Sigmoid colon (tissue), 7 donors: ENCODE data around the gene MSANTD3. TPM values are rescaled to one million over a fixed set of nuclear protein-coding genes. Genes with fewer than 3 reads are reported as not detected.

Experiments used
- DNase-seq: peaks from one replicate; pipeline ENCODE4 v3.0.0-alpha.2; 2019
- H3K27ac ChIP-seq, 4 donors: fragments of 200-600 bp; sonication (generic); one replicate each; pipeline ENCODE4 v1.5.1; 2016 to 2019; ENCODE audit warnings: mild to moderate bottlenecking in 1 of 4
- H3K27me3 ChIP-seq, 3 donors: fragments of 200-600 bp; sonication (generic); one replicate each; pipeline ENCODE4 v1.5.1; 2019; ENCODE audit warnings: mild to moderate bottlenecking in 1 of 3
- H3K36me3 ChIP-seq, 4 donors: fragments of 200-600 bp; sonication (generic); one replicate each; pipeline ENCODE4 v1.5.1; 2016 to 2019
- H3K4me1 ChIP-seq, 4 donors: fragments of 200-600 bp; sonication (generic); one replicate each; pipeline ENCODE4 v1.5.1; 2017 to 2019
- H3K4me3 ChIP-seq, 4 donors: fragments of 200-600 bp; sonication (generic); one replicate each; pipeline ENCODE4 v1.5.1; 2017 to 2019; ENCODE audit warnings: mild to moderate bottlenecking in 2 of 4, moderate library complexity in 1 of 4
- H3K9me3 ChIP-seq, 4 donors: fragments of 200-600 bp in 3 of 4; sonication (generic) in 3 of 4; one replicate each; pipeline versions ENCODE4 v1.5.1 to v1.6.1; 2013 to 2019
- EP300 ChIP-seq, 4 donors: sonication (generic); formaldehyde crosslinking; IDR thresholded peaks; one replicate each; pipeline ENCODE4 v1.6.1; 2017; ENCODE audit warnings: antibody characterized with exemption in 4 of 4
- POLR2A ChIP-seq, 2 donors: fragments of 450-650 bp; IDR thresholded peaks; one replicate each; pipeline ENCODE4 v1.6.1; 2016; ENCODE audit warnings: antibody characterized with exemption in 2 of 2, mild to moderate bottlenecking in 2 of 2, moderate library complexity in 2 of 2
- POLR2AphosphoS5 ChIP-seq, 4 donors: sonication (generic); formaldehyde crosslinking; IDR thresholded peaks; one replicate each; pipeline ENCODE4 v1.6.1; 2017; ENCODE audit warnings: antibody characterized with exemption in 4 of 4
- WGBS, 2 donors: extraction: QIAGEN DNeasy Blood & Tissue Kit; methylation state at CpG; one replicate each; pipeline ENCODE4 v1.1.7; 2013; 5-methylcytosine and 5-hydroxymethylcytosine counted together
- intact Hi-C: fragments of 100-400 bp; cut with DNase I; formaldehyde crosslinking; loops from one replicate; pipeline ENCODE4 v1.15.1; 2023
- polyA plus RNA-seq, 3 donors: library from polyadenylated mRNA; stranded (reverse); fragments of 200-250 nt; gene quantifications; one replicate each; pipeline ENCODE4 v1.2.3, GENCODE V29; 2013
- total RNA-seq, 4 donors: library from RNA; depleted of rRNA; stranded (reverse); fragments of >200 nt; gene quantifications; one replicate each; pipeline ENCODE4 v1.1.0, GENCODE V29; 2016
- TF ChIP-seq, protein P1 (sequence below), 4 experiments: fragments of 450-650 bp in 3 of 4; fragments of 200-600 bp in 1 of 4; IDR thresholded peaks; one replicate each; pipeline ENCODE4 v1.5.1; 2016 to 2019; ENCODE audit warnings: antibody characterized with exemption in 4 of 4, mild to moderate bottlenecking in 3 of 4, moderate library complexity in 2 of 4
- donor health status: healthy with polysubstance abuse.
- donor health status: Bipolar disorder and iron deficiency.
- donor health status: healthy.

MSANTD3 gene
- total and polyA plus RNA-seq, 7 donors, result 9.2 to 41.8 (median 25.2) TPM

DNA sequence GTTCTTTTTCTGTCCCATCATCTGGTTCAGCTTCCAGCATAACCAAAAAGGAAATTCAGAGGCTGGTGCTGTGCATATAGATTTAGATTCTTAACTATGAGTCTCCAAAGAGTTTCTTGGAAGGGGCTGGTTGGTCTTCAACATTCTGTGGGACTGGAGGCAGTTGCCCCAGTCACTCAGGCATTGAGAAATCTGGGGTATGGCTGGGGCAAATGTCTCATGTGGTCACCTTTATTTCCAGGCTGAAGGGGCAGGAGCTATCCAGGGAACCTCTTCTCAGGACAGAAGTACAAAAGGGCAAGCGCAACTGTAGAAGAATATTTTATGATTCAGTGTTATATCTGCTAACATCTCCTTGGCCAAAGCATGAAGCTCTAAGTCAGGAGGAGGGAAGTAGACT is 30.6 kb downstream of the MSANTD3 start:
- peaks cover 3 to 10% (median 9%) of the 10 kb centered on the region in 4 donors for H3K36me3 ChIP-seq
- no peaks in the 10 kb centered on the region for H3K4me1 ChIP-seq
- DNase-seq, result no peak
- no peaks in the 10 kb centered on the region for H3K9me3 ChIP-seq
- no peak overlapping the region for H3K27ac ChIP-seq
- no peak overlapping the region for H3K4me3 ChIP-seq
- 98 to 100% methylated on average over 1 of the region's 1 CpG for WGBS, 2 donors
- H3K27me3 ChIP-seq, result no peaks in the 10 kb centered on the region
- intact Hi-C loops, result no loop called here
- TF ChIP-seq POLR2A (IDR thresholded peaks at IDR 0.05) (no peak), EP300 (IDR thresholded peaks at IDR 0.05) (no peak), POLR2AphosphoS5 (IDR thresholded peaks at IDR 0.05) (no peak)
- TF ChIP-seq, protein P1, sequence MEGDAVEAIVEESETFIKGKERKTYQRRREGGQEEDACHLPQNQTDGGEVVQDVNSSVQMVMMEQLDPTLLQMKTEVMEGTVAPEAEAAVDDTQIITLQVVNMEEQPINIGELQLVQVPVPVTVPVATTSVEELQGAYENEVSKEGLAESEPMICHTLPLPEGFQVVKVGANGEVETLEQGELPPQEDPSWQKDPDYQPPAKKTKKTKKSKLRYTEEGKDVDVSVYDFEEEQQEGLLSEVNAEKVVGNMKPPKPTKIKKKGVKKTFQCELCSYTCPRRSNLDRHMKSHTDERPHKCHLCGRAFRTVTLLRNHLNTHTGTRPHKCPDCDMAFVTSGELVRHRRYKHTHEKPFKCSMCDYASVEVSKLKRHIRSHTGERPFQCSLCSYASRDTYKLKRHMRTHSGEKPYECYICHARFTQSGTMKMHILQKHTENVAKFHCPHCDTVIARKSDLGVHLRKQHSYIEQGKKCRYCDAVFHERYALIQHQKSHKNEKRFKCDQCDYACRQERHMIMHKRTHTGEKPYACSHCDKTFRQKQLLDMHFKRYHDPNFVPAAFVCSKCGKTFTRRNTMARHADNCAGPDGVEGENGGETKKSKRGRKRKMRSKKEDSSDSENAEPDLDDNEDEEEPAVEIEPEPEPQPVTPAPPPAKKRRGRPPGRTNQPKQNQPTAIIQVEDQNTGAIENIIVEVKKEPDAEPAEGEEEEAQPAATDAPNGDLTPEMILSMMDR (IDR thresholded peaks at IDR 0.05), result no peak

DNA sequence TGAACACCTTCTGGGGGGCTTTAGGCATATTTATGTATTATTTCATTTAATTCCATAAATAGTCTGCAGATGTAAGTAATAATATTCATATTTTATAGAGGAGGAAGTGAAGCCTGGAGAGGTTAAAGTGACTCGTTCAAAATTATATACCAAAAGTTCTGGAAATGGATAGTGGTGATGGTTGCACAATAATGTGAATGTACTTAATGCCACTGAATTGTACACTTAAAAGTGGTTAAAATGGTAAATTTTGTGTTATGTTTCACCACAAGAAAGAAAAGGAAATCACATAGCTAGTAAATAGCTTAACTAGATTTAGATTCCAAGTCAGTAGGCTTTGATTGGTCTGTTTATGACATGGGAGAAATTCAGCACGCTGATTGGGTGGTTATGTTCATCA is 33.0 kb downstream of the MSANTD3 start:
- Histone ChIP-seq H3K9me3 (no peaks in the 10 kb centered on the region), H3K27ac (no peak overlapping the region), H3K4me1 (no peaks in the 10 kb centered on the region), H3K36me3 (no peaks in the 10 kb centered on the region), H3K4me3 (no peak overlapping the region), H3K27me3 (no peaks in the 10 kb centered on the region)
- TF ChIP-seq POLR2A (IDR thresholded peaks at IDR 0.05) (no peak), POLR2AphosphoS5 (IDR thresholded peaks at IDR 0.05) (no peak), EP300 (IDR thresholded peaks at IDR 0.05) (no peak)
- TF ChIP-seq, protein P1 (IDR thresholded peaks at IDR 0.05), result no peak
- intact Hi-C loops, result no loop called here
- no peak for DNase-seq
- 73 to 75% methylated on average over 2 of the region's 2 CpGs for WGBS, 2 donors

DNA sequence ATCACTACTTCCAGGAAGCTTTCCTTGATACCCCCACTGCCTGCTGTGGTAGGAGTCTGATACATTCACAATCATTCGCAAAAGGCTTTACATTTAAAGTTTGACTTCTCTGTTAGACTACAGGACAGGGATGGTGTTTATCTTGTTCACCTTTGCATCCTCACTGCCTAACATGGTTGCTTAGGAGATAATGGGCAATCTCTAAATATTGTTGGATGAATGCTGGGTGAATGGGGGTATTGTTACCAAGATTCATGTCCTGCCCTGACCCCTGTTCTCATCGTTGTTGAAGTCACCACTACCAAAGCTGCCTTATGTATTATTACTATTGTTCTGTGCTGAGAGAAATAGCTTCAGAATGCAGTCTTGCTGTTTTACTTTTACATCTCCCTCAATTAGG is 38.3 kb downstream of the MSANTD3 start:
- Histone ChIP-seq H3K4me3 (no peak overlapping the region), H3K27me3 (no peaks in the 10 kb centered on the region), H3K36me3 (no peaks in the 10 kb centered on the region), H3K4me1 (peaks cover 0 to 5% (median 0%) of the 10 kb centered on the region in 4 donors), H3K27ac (no peak overlapping the region), H3K9me3 (no peaks in the 10 kb centered on the region)
- WGBS, 2 donors, result 77 to 79% methylated on average over 2 of the region's 2 CpGs
- TF ChIP-seq POLR2AphosphoS5 (IDR thresholded peaks at IDR 0.05), result no peak
- TF ChIP-seq EP300 (IDR thresholded peaks at IDR 0.05), result no peak
- no peak for TF ChIP-seq POLR2A (IDR thresholded peaks at IDR 0.05)
- TF ChIP-seq, protein P1 (IDR thresholded peaks at IDR 0.05), result no peak
- intact Hi-C loops, result no loop called here
- no peak for DNase-seq

DNA sequence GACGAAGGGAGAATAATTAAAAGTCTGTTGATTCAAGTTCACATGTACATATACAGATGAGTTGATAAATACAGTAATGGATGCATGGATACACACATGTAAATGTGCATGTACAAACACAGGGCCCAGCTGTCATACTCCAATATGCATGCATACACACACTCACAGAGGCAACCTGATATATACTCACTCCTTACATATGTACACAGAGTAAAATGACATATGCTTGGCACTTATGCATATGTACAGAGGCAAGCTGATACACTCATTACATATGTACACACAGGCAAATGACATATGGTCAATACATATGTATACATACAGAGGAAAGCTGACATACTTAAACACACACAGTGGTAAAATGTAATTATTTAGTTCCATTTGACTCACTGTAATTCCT is 38.8 kb downstream of the MSANTD3 start:
- H3K27me3 ChIP-seq, result no peaks in the 10 kb centered on the region
- no peak overlapping the region for H3K4me3 ChIP-seq
- no peak for DNase-seq
- no peaks in the 10 kb centered on the region for H3K9me3 ChIP-seq
- TF ChIP-seq POLR2A (IDR thresholded peaks at IDR 0.05) (no peak), POLR2AphosphoS5 (IDR thresholded peaks at IDR 0.05) (no peak), EP300 (IDR thresholded peaks at IDR 0.05) (no peak)
- TF ChIP-seq, protein P1 (IDR thresholded peaks at IDR 0.05), result no peak
- peaks cover 0 to 5% (median 0%) of the 10 kb centered on the region in 4 donors for H3K4me1 ChIP-seq
- intact Hi-C loops, result no loop called here
- no peaks in the 10 kb centered on the region for H3K36me3 ChIP-seq
- 90 to 94% methylated on average over 1 of the region's 1 CpG for WGBS, 2 donors
- H3K27ac ChIP-seq, result no peak overlapping the region

DNA sequence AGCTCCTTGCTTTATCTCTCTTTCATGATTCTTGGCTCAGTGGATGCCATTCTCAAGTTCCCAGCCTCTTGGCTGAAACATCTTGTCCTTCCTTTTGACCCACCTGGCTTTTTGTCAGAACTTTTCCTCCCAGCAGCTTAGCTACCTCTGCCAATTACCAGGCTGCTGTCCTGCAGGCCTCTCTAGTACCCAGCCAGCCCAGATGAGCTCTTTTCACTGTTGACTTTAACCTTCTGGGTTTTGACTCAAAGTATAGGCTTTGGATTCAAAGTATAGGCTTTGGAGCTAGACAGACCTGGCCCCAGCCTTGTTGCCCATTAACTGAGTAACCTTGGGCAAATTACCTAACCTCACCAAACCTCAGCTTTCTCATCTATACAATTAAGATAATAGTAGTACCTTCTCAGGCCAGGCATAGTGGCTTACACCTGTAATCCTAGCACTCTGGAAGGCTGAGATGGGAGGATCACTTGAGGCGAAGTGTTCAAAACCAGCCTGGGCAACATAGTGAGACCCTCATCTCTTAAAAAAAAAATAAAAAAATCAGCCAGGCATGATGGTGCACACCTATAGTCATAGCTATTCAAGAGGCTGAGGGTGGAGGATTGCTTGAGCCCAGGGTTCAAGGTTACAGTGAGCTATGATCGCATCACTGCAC is 39.4 kb downstream of the MSANTD3 start:
- WGBS, 2 donors, result 98% methylated on average over 2 of the region's 2 CpGs
- TF ChIP-seq, protein P1 (IDR thresholded peaks at IDR 0.05), result no peak
- no peak for TF ChIP-seq POLR2A (IDR thresholded peaks at IDR 0.05)
- Histone ChIP-seq H3K27ac (no peak overlapping the region), H3K36me3 (no peaks in the 10 kb centered on the region), H3K4me1 (peaks cover 0 to 5% (median 0%) of the 10 kb centered on the region in 4 donors), H3K9me3 (no peaks in the 10 kb centered on the region), H3K4me3 (no peak overlapping the region), H3K27me3 (no peaks in the 10 kb centered on the region)
- DNase-seq, result no peak
- intact Hi-C loops, result no loop called here
